Activated CD8-positive, alpha-beta memory T cell treated with anti-CD3 and anti-CD28 coated beads, Interleukin-2, amount 50 U/mL, for 24 hours (primary cell): ENCODE results near the gene RTN4R.
"Not testable (repeated sequence)": the region's sequence is repeated elsewhere in the genome, so short reads cannot be mapped to it uniquely, and the experiment has no call there.

Source experiments
- DNase-seq: peaks from one replicate; pipeline ENCODE4 v3.0.0-alpha.2; 2020; ENCODE audit errors: extremely low read depth

RTN4R gene

DNA sequence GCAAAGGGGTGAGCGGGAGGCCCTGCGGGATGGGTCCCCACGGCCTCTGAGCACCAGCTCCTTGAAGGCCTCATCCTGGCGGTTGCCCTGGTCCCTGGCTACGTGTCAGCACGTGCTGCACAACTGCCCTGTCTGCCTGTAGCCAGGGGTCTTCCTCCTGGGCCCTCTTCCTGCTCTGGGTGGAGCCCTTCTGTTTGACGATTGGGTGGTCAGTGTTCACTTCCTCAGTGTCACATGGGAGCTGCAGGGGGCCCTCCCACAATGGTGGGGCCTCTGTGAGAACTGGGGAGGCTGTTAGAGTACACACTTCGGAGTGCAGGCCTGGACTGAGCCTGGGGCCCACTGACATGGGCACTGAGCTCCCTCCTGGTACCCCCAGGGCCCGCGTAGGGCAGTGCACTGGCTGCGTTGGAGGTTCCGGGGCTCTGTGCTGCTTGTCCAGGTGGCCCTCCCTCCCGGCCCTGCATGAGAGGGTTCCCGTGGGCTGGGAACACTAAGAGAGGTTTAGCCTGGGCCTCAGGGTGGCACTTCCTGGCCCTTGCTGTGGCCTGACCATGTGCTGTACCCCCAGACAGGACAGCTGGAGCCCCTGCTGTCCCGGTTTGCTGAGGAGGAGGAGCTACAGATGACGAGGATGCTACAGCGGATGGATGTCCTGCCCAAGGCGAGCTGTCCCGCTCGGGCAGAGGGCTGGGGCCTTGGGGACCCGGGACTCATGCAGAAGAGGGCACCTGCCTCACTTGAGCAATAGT, 38.0 kb upstream of the RTN4R start:
- no peak for DNase-seq

DNA sequence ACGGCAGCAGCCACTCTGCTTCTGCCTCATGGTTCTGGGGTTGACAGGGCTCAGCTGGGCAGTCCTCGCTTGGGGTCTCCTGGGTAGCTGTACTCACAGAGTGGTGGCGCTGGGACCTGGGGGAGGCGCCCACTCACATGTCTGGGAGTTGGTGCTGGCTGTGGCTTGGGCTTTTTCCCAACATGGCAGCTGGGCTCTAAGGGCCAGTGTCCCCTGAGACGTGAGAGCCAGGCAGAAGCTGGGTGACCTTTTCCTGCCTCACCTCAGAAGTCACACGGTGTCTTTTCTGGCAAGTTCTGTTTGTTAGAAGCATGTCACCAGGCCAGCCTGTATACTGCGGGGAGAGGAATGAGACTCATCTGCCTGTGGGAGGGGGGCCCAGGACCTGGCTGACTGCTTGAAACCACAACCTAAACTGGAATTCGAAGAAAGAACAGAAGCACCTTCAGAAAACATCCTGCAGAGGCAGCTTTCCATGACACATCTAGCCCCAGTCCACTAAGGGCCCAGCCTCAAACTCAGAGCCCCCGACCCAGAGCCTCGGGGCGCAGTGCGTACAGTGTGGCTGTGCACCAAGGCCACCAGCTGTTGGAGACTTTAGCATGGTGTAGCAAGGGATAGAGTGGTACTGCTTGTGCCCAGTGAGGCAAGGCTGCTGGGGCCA, 37.2 kb upstream of the RTN4R start:
- not testable (repeated sequence) for DNase-seq

DNA sequence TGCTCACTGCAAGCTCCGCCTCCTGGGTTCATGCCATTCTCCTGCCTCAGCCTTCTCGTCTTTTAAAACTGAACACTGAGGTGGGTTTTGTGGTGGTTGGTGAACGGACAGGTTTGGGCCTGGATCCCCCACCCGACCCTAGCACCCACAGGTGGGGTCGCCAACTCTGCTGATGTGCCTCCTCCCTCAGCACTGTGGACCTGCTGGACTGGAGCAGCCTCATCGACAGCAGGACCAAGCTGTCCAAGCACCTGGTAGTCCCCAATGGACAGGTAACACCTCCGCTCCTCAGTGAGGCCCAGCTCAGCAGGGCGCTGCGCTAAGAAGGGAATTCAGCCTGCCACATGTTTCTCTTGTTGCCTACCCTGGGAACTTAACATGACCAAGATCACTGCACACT, 36.5 kb upstream of the RTN4R start:
- no peak for DNase-seq

DNA sequence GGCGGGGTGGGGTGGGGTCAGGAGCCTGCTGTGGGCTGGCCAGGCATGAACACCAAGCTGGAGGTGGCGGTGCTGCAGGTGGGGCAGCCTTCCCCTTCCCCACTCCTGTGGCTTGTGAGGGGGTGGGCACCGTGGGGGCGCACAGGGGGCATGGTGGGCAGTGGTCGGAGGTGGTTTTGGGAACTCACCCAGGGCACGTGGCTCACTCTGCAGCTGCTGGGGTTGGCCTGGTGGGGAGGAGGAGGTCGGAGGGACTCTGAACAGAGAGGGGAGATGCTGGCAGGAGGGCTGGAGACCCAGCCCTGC, 35.1 kb upstream of the RTN4R start:
- not testable (repeated sequence) for DNase-seq

DNA sequence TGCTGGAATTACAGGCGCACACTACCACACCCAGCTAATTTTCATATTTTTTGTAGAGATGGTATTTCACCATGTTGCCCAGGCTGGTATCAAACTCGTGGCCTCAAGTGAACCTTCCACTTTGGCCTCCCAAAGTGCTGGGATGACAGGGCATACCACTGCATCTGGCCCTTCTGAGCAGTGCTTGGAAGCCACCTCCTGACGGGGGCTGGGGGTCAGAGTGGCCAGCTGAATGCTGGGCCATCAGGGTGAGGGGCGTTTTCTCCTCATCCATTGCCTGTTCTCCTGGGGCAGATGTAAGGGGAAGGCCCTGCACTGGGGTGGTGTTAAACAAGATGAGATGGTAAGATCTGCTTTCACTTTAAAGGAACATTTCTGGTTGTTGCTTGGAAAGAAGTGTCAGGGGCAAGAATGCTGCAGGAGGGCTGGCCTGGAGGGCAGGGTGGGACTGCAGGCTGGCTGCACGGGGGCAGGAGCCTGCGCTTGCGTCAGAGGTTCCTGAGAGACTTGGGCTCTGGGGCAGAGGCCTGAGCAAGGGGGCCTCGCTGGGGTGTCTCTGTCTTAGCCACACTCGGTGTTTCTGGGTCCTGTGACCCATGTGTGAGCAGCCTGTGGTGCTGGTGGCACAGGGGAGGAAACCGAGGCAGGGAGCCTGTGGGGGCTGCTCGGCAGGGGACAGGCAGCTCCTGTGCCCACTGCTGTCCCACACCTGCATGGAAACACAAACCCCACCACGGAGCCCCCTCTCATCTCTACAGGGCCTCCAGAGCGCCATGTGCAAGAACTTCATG, 34.5 kb upstream of the RTN4R start:
- DNase-seq, result no peak

DNA sequence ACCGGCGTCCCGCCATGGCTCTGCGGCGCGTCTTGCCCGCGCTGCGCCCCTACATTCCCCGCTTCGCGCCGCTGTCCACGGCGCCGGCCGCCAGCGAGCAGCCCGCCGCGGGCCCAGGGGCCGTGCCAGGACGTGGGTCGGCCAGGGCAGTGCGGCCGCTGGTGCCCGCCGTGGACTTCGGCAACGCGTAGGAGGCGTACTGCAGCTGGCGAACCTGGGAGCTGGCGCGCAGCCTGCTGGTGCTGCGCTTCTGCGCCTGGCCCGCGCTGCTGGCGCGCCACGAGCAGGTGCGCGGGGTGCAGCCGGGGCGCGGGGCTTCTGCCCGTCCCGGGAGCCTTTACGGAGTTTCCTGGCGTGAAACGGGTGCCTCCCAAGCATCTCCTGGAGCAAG, 31.6 kb upstream of the RTN4R start:
- DNase-seq, result no peak

DNA sequence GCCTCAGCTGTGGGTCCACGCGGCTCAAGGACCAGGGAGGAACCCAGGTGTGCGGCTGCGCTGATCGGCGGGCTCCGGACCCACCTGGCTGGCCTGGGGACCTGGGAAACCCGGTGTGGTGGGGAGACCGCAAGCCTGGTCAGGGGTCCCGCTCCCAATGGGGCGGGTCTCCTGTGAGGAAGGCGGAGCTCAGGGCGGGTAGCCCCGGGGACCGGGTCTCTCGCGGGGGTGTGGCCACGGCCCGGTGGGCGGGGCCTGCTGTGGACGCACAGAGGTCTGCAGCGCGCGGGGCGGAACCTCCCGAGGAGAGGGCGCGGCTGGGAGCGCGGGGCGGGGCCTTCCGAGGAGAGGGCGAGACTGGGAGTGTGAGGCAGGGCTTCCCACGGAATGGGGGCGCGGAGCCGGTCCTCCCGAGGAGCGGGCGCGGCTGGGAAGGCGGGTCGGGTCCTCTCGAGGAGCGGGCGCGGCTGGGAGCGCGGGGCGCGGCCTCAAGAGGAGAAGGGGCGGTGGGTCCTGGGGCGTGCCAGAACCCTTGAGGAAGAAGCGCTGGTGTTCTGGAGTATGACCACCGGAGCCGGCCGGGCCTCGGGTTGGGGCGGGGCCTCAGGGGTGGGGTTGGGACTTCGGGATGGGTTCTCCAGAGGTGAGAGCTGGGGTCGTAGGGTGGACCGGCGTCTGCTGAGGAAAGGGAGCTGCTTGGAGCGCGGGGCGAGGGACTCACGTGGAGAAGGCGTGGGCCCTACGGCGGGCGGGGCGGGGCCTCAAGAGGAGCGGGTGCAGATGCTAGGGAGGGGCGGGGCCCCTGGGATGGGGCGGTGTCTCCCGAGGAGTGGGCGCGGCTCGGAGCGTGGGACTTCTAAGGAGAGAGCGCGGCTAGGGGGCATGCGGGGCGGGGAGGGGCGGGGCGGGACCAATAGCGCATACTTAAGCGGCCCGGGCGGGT, 31.0 kb upstream of the RTN4R start:
- DNase-seq, result peak; percentile 76

DNA sequence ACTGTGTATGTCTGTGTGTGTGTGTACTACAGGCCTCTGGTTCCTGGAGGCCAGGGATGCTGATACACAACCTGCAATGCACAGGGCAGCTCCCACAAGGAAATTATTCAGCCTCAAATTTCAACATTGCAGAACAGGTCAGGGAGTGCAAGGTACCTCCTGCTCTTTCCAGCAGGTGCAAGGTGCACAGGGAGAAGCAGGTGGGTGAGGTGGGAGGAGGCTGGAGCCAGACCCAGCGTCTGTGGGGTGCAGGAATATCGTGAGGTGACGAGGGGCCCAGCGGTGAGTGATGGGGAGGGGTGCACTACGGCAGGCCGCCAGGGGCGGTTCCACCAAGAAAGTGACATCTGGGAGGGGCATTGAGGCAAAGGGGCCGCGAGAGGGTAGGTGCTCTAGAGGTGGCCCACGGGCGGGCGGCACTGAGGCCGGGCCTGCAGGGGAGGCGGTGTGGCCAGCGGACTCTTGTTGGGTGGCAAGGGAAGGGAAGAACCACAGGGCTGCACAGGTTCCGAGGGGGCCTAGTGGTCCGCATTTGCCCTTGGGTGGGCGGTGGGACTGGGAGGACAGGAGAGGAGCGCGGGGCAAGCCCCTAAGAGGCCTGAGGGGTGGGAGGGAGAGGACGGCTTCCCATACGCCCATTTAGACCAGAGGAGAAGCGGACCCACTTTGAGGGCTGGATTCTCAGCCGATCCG, 30.1 kb upstream of the RTN4R start:
- no peak for DNase-seq

DNA sequence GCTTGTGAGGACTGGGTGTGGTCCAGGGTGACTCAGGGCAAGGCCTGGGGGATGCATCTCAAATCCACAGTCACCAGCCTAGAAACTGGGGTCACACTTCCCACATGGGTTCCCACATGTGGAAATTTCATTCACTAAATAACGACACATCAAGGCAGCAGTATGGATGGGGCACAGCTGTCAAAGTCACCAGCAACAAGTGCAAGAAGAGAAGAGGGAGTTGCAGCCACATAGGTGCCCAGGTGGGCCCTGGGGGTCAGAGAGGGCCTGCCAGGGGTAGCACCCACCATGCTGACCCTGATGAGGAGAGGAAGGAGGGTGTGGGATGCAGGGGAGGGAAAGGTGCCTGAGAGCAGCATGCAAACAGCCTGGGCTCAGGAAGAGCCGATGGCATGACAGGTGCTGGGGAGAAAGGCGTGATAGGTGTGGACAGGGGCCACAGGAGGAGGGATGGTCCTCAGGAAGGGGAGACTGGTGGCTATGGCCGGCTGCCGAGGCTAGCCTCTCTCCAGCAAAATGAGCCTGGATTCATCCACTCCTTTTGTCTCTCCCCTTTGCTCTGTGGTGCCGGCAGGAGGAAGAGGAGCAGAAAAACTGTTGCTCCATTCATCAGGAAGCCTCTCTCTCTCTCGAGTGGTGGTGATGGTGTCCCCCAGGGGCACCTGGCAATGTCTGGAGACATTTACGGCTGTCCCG, 29.4 kb upstream of the RTN4R start:
- DNase-seq, result no peak

DNA sequence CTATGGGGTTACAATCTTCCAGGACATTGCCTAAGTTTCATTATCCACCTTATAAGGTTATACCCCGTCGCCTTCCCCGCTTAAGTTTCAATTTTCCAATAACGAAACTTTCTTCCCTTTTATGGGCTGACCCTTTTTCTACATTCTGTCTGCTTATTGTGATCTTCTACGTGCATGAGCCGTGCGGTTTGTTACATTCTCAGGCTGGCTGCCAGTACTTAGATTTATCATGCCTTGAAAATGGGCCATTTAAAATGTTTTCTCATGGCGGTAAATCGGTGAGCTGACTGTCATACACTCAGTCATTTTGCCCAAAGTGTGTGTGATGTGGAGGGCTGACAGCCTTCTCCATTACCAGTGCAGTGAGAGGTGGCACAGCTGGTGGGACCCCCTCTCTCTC, 28.5 kb upstream of the RTN4R start:
- no peak for DNase-seq

DNA sequence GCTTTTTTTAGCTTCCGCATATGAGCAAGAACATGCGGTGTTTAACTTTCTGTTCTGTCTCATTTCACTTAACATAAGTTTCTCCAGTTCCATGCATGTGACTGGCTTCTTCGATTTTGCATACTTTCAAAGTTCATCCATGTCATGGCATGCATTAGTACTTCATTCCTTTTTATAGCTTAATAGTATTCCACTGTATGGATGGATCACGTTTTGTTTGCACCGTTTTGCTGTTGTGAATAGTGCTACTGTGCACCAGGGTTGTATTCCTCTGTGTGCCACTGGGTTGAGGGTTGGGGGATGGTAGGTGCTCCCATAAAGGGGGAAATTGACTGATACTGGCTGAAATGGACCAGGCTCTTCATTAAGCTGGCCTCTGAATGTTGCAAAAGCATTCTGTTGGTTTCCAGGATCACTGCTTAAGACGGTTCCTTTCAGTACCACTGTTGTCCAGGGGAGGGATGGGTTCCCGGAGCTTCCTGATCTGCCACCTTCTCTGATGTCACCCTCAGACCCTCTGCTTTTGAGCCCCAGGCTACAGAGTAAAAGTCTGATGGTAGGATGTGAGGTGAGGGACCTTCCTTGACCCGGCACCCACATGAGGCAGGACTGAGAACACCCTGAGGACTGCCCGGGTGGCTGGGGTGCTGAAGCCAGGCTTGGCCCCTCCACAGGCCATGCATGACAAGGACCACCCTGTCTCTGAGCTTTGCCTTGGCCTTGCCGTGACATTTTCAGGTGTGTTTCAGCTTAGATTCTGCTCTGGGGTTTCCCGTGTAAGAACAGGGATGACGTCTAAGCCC, 27.3 kb upstream of the RTN4R start:
- DNase-seq, result no peak

DNA sequence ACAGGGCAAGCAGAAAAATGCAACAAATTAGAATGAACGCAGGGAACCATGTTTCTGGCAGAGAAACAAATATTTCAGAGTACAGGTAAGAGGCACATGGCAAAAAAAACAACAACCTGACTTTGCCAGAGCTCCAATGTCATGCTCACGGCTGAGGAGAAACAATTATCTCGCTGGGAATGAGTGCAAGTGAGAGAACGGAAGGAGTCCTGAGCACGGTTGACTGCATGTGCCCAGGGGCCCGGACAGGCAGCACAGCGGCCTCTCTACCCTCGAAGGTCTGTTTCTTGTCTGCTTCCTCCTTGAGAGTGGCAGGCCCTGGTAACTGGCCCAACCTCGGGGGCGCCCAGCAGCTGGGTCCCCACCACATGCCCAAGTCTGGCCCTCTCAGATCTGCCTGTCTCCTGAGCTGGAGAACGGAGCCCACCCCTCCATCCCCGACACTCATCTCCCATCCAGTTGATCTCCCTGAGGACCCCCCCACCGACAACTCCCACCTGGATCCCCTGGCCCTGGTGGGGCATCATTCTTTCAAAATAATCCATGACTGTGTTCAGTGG, 24.6 kb upstream of the RTN4R start:
- no peak for DNase-seq

DNA sequence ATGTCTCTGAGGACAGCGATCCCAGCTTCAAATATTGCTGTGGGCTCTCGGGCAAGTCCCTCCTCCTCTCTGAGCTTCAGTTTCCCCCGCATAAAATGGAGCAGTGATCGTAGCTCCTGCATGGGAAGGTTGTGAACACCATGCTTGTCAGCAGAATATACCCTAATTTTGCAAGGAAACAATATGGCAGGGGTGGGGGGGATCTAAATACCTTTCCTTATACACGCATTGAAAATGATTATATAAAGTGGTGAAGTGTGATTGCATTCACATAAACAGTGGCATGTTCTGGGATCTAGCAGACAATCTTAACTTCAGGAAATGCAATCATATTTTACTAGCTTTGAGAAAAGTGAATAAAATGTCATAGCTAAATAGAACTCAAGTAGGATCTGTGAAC, 24.0 kb upstream of the RTN4R start:
- no peak for DNase-seq

DNA sequence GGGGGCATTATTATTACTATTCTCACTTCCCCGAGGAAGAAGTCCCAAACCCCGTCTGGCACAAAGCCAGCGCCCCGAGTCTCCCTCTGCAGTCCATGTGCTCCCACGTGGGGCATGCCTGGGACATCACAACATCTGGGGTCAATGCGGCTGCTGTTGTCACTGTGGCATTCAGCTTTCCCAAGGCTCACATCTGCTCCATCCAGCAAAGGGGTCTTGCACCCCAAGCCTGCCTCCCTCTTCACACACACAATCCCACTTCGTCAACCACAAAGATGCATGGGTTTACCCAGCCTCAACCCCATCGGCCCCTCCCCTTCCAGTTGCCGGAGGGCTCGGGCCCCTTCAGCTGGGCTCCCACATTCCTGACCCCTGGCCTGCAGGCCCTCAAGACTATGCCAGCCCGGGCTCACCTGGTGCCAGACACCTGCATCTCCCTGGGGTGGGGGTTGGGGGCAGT, 23.5 kb upstream of the RTN4R start:
- no peak for DNase-seq

DNA sequence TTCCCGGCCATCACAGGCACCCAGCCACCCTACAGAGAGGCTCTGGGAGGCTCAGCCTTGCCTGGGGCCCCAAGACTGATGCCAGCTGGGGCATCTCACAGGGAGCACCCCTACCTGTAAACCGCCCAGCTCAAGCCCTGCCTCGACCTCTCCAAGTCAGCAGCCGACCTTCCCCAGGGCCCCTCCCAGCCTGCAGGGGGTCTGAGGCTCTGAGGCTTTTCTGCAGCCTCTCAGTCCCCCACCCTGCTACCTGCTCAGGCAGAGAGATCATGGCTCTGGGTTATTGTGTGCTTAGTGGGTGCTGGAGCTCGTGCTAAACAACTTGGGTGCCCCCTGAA, 23.1 kb upstream of the RTN4R start:
- no peak for DNase-seq

DNA sequence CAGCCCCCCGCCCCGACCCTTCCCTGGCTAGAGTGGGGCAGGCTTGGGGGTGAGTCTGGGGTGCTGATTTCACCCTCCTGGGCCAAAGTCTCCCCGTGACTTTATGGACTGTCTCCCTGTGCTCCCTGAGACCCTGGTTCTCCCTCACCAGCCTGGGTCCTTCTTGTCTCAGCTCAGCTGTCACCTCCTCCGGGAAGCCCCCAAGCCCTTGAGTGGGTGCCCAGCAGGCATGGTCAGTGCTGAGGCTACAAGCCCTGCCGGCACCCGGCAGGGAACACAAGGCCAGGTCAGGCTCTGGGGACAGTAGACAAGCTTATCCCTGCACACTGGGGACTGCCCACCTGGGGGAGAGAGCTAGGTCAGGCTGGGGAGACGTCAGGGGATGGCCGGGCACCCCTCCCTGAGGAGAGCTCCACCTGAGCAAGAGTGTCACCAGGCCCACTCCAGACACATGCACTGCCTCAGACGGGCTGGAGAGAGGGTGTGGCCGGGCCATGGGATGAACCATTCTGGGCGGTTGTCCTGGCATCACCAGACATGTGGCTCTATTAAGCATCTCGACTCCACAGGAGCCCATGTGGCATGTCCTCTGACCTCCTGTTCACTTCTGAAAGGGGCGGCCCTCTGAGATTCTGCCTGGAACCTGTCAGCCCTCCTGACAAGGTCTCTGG, 22.6 kb upstream of the RTN4R start:
- no peak for DNase-seq

DNA sequence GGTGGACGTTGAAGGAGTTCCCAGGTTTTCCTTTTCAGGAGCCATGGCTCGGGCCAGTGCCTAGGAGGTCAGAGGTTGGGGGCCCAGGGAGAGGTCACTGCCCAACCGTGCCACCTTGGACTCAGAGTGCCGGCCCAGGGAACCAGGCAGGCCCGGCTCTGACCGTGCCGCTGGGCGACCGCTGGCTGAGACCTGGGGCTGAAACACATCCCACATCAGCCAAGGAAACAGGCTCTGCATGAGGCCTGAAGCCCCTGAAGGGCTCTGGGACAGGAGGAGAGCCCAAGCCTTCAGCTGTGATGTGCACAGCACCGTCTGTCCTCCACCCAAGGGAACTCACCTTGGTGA, 21.9 kb upstream of the RTN4R start:
- no peak for DNase-seq

DNA sequence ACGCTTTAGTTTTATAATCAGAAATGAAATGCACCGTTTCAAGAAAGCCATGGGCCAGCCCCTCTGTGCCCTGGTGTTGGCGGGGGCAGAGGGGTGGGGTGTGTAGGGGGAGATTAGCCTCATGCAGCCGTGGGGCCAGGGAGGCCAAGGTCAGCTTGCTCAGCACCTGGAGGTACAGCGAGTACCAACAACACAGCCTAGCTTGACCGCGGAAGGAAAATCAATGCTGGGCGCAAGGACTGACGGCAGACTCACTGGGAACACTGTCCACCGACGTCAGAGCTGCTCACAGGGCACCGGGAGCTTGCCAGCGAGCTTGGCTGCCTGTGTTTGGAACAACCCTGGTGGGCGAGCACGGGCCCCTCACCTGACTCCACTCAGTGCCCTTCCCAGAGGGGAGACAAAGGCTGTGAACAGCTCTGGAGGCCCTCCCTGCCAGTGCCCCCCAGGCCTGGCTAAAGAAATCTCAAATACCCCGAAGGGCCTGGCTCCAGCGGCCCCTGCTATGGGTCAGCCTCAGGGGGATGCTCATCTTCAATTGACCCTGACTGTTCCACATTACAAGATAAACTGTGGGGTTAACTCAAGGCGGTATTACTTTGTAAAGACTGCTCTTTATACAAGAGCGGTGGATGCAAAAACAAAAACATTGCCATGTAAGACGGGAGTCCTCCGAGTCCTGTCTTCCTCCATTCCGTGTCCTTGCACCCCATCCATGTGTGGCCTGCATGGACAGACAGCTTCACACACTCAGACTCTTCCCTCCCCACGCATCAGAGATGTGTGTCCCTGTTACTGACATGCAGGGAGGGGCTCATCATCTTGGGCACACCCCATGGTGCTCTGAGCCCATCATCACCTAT, 21.3 kb upstream of the RTN4R start:
- DNase-seq, result not testable (repeated sequence)
